HS-5 (cell line): ENCODE measurements around the gene SPATA18.
"Not testable (repeated sequence)": the region's sequence is repeated elsewhere in the genome, so short reads cannot be mapped to it uniquely, and the experiment has no call there.

Experiments
- DNase-seq: peaks from one replicate; pipeline ENCODE4 v3.0.0-alpha.2; 2012; ENCODE audit warnings: low read depth

The SPATA18 gene

GRCh38 chr4:52106191-52106590 lies 55.1 kb downstream of the SPATA18 start:
- DNase-seq = no peak

GRCh38 chr4:52106660-52107059 lies 55.6 kb downstream of the SPATA18 start:
- DNase-seq = no peak

GRCh38 chr4:52107336-52107735 lies 56.2 kb downstream of the SPATA18 start:
- no peak for DNase-seq

GRCh38 chr4:52107745-52108144 lies 56.6 kb downstream of the SPATA18 start:
- DNase-seq = no peak

GRCh38 chr4:52110171-52110570 lies 59.1 kb downstream of the SPATA18 start:
- DNase-seq = no peak

GRCh38 chr4:52111995-52112394 lies 60.9 kb downstream of the SPATA18 start:
- DNase-seq = no peak

GRCh38 chr4:52112411-52112810 lies 61.3 kb downstream of the SPATA18 start:
- no peak for DNase-seq

- DNase-seq = no peak
These were observed 65.5 kb downstream of the SPATA18 start for GRCh38 chr4:52116641-52117040.

GRCh38 chr4:52126226-52126625 lies 75.1 kb downstream of the SPATA18 start:
- DNase-seq = no peak

GRCh38 chr4:52126966-52127365 lies 75.9 kb downstream of the SPATA18 start:
- DNase-seq = no peak

GRCh38 chr4:52135171-52135570 lies 84.1 kb downstream of the SPATA18 start:
- no peak for DNase-seq

- not testable (repeated sequence) for DNase-seq
These were observed 86.0 kb downstream of the SPATA18 start for GRCh38 chr4:52137152-52137551.

- DNase-seq = no peak
These were observed 91.7 kb downstream of the SPATA18 start for GRCh38 chr4:52142816-52143215.

- no peak for DNase-seq
These were observed 92.7 kb downstream of the SPATA18 start for GRCh38 chr4:52143815-52144214.

- no peak for DNase-seq
These were observed 93.3 kb downstream of the SPATA18 start for GRCh38 chr4:52144372-52144771.
